SK-N-SH treated with all-trans-retinoic acid at 6 μM for 48 hours (cell line): ENCODE measurements around the gene AKR1B15.
"Not testable (repeated sequence)": the region's sequence is repeated elsewhere in the genome, so short reads cannot be mapped to it uniquely, and the experiment has no call there.

Experiments used
- ATAC-seq: fragments of 200-7000 bp; cut with Tn5 transposase; 3 replicates; pipeline ENCODE4 v1.9.1; 2020; ENCODE audit warnings: mild to moderate bottlenecking, moderate library complexity
- ARNTL ChIP-seq: fragments of 450-650 bp; formaldehyde crosslinking; IDR thresholded peaks from 2 replicates; pipeline ENCODE4 v1.5.0; 2020; ENCODE audit warnings: low read depth, mild to moderate bottlenecking, moderate library complexity, borderline replicate concordance
- BACH2 ChIP-seq: fragments of 250-450 bp; sonication (Bioruptor Pico); IDR thresholded peaks from 2 replicates; pipeline ENCODE4 v1.9.0; 2021; ENCODE audit warnings: mild to moderate bottlenecking, borderline replicate concordance
- CSDC2 ChIP-seq: fragments of 250-450 bp; sonication (Bioruptor Pico); IDR thresholded peaks from 2 replicates; pipeline ENCODE4 v1.5.0; 2020; ENCODE audit warnings: mild to moderate bottlenecking, moderate library complexity
- CSRNP3 ChIP-seq: fragments of 250-450 bp; sonication (Bioruptor Pico); IDR thresholded peaks from 2 replicates; pipeline ENCODE4 v1.5.1; 2021; ENCODE audit warnings: mild to moderate bottlenecking, moderate library complexity
- ESRRG ChIP-seq: fragments of 250-450 bp; sonication (Bioruptor Pico); IDR thresholded peaks from 2 replicates; pipeline ENCODE4 v1.6.1; 2021; ENCODE audit warnings: mild to moderate bottlenecking
- GLIS3 ChIP-seq: fragments of 250-450 bp; sonication (Bioruptor Pico); IDR thresholded peaks from 2 replicates; pipeline ENCODE4 v1.5.0; 2020; ENCODE audit warnings: mild to moderate bottlenecking, moderate library complexity
- ISL1 ChIP-seq: fragments of 250-450 bp; sonication (Bioruptor Pico); IDR thresholded peaks from 2 replicates; pipeline ENCODE4 v2.1.2; 2022; ENCODE audit warnings: mild to moderate bottlenecking, moderate library complexity
- OSR1 ChIP-seq: fragments of 250-450 bp; sonication (Bioruptor Pico); IDR thresholded peaks from 2 replicates; pipeline ENCODE4 v1.8.0; 2022; ENCODE audit warnings: moderate library complexity, mild to moderate bottlenecking, inconsistent platforms
- PATZ1 ChIP-seq: fragments of 250-450 bp; sonication (Bioruptor Pico); IDR thresholded peaks from 2 replicates; pipeline ENCODE4 v1.8.0; 2020; ENCODE audit warnings: mild to moderate bottlenecking, moderate library complexity, borderline replicate concordance
- POU6F1 ChIP-seq: fragments of 250-450 bp; sonication (Bioruptor Pico); IDR thresholded peaks from 2 replicates; pipeline ENCODE4 v1.8.0; 2021; ENCODE audit warnings: low read depth, mild to moderate bottlenecking, moderate library complexity, borderline replicate concordance
- PPARA ChIP-seq: fragments of 250-450 bp; sonication (Bioruptor Pico); IDR thresholded peaks from 2 replicates; pipeline ENCODE4 v1.5.0; 2020; ENCODE audit warnings: mild to moderate bottlenecking, borderline replicate concordance
- SNAI2 ChIP-seq: fragments of 250-450 bp; sonication (Bioruptor Pico); IDR thresholded peaks from 2 replicates; pipeline ENCODE4 v1.5.0; 2020; ENCODE audit warnings: mild to moderate bottlenecking, moderate library complexity
- TCF4 ChIP-seq: fragments of 250-450 bp; sonication (Bioruptor Pico); IDR thresholded peaks from 2 replicates; pipeline ENCODE4 v1.8.0; 2021; ENCODE audit warnings: mild to moderate bottlenecking, moderate library complexity, borderline replicate concordance
- TOX ChIP-seq: fragments of 250-450 bp; sonication (Bioruptor Pico); IDR thresholded peaks from 2 replicates; pipeline ENCODE4 v1.8.0; 2021; ENCODE audit warnings: mild to moderate bottlenecking, moderate library complexity, borderline replicate concordance
- ZC3H10 ChIP-seq: fragments of 250-450 bp; sonication (Bioruptor Pico); IDR thresholded peaks from 2 replicates; pipeline ENCODE4 v1.5.1; 2021; ENCODE audit warnings: mild to moderate bottlenecking, moderate library complexity
- ZFP3 ChIP-seq: fragments of 250-450 bp; sonication (Bioruptor Pico); IDR thresholded peaks from 2 replicates; pipeline ENCODE4 v1.5.0; 2020; ENCODE audit warnings: mild to moderate bottlenecking, moderate library complexity
- ZFP30 ChIP-seq: fragments of 450-650 bp; formaldehyde crosslinking; IDR thresholded peaks from 2 replicates; pipeline ENCODE4 v1.5.0; 2022; ENCODE audit warnings: mild to moderate bottlenecking, moderate library complexity
- ZNF565 ChIP-seq: fragments of 450-650 bp; formaldehyde crosslinking; conservative IDR thresholded peaks from 2 replicates; pipeline ENCODE4 v1.5.0; 2020; ENCODE audit warnings: low read depth, mild to moderate bottlenecking, moderate library complexity
- ZNF70 ChIP-seq: fragments of 450-650 bp; formaldehyde crosslinking; IDR thresholded peaks from 2 replicates; pipeline ENCODE4 v1.5.0; 2020; ENCODE audit warnings: mild to moderate bottlenecking, moderate library complexity
- ZNF8 ChIP-seq: fragments of 450-650 bp; formaldehyde crosslinking; IDR thresholded peaks from 2 replicates; pipeline ENCODE4 v1.5.0; 2020; ENCODE audit warnings: mild to moderate bottlenecking, moderate library complexity

AKR1B15 gene

GRCh38 chr7:134552105-134552504 is 3.2 kb downstream of the AKR1B15 start:
- no peak for TF ChIP-seq ISL1 (CRISPR knock-in tag)

GRCh38 chr7:134553976-134554375 is 5.1 kb downstream of the AKR1B15 start:
- ATAC-seq: peak; percentile 12; the same call in 1 of the 3 replicates
- TF ChIP-seq ZNF70: no peak
- TF ChIP-seq PATZ1 (CRISPR knock-in tag): no peak
- TF ChIP-seq ZNF8 (CRISPR knock-in tag): no peak
- TF ChIP-seq GLIS3 (CRISPR knock-in tag): no peak
- no peak for TF ChIP-seq BACH2 (CRISPR knock-in tag)
- no peak for TF ChIP-seq ZFP30 (CRISPR knock-in tag)
- no peak for TF ChIP-seq PPARA
- no peak for TF ChIP-seq POU6F1
- TF ChIP-seq, all 23 proteins: peak for 0

More at GRCh38 chr7:134552105-134552504, 3.2 kb downstream of the AKR1B15 start:
- peak; percentile 53 for ATAC-seq

- TF ChIP-seq TOX (CRISPR knock-in tag) (no peak), SNAI2 (no peak), OSR1 (CRISPR knock-in tag) (no peak), GLIS3 (CRISPR knock-in tag) (no peak), ESRRG (CRISPR knock-in tag) (no peak), ZFP3 (CRISPR knock-in tag) (no peak), POU6F1 (no peak), ZC3H10 (no peak), ZNF565 (CRISPR knock-in tag) (no peak)
- no peak for ATAC-seq
These were observed 5.6 kb downstream of the AKR1B15 start for GRCh38 chr7:134554417-134554966.

GRCh38 chr7:134557391-134557790 is 8.5 kb downstream of the AKR1B15 start:
- no peak for ATAC-seq
- TF ChIP-seq TCF4 (CRISPR knock-in tag): no peak
- no peak for TF ChIP-seq SNAI2
- no peak for TF ChIP-seq PATZ1 (CRISPR knock-in tag)
- TF ChIP-seq ARNTL (CRISPR knock-in tag): no peak

- ATAC-seq: no peak
- no peak for TF ChIP-seq TCF4 (CRISPR knock-in tag)
- no peak for TF ChIP-seq ISL1 (CRISPR knock-in tag)
- TF ChIP-seq POU6F1: no peak
- TF ChIP-seq CSRNP3: no peak
- no peak for TF ChIP-seq ZC3H10
- TF ChIP-seq OSR1 (CRISPR knock-in tag): no peak
- TF ChIP-seq CSDC2 (CRISPR knock-in tag): no peak
- TF ChIP-seq ZNF565 (CRISPR knock-in tag): no peak
- TF ChIP-seq ESRRG (CRISPR knock-in tag): no peak
- TF ChIP-seq SNAI2: no peak
- TF ChIP-seq ZFP30 (CRISPR knock-in tag): no peak
These were observed 9.5 kb downstream of the AKR1B15 start for GRCh38 chr7:134558370-134558769.

- not testable (repeated sequence) for ATAC-seq
These were observed 12.7 kb downstream of the AKR1B15 start for GRCh38 chr7:134561616-134562015.
